Keratinocyte (primary cell): ENCODE data around the gene CYTH1.

Source experiments
- CTCF ChIP-seq, 3 experiments: IDR thresholded peaks in 1 of 3; conservative IDR thresholded peaks in 1 of 3; optimal IDR thresholded peaks in 1 of 3; 2 replicates in 2 of 3; 3 replicates in 1 of 3; pipeline versions ENCODE3 to v1.5.1; 2011; ENCODE audit warnings: low read length in 3 of 3, mild to moderate bottlenecking in 3 of 3, moderate library complexity in 2 of 3, control low read depth in 1 of 3, inconsistent platforms in 1 of 3; ENCODE audit not compliant: insufficient read depth in 2 of 3; ENCODE audit errors: extremely low read depth in 1 of 3
- EZH2 ChIP-seq: IDR thresholded peaks from one replicate; pipeline ENCODE4 v1.6.1; 2012; ENCODE audit warnings: inconsistent platforms, mild to moderate bottlenecking, low read length, moderate library complexity

DNA sequence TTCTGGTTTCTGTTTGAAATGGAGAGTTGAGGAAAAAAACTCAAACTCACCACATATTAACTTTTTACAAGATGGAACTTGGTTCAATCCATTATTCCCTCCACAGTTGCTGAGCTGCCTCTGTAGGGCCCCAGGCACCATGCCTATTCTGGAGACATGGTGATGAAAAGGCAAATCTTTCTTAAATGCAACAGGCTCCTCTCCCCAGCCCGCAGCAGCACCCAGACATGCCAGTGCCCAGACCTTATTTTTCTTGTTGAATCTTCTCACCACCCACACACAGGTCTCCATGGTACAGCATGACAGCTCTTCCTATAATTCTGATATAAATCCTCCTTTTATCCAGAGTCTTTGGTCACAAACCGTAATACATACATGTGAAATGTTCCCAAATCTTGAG lies 7.6 kb downstream of the CYTH1 start:
- no peak for TF ChIP-seq CTCF (optimal IDR thresholded peaks at IDR 0.05 in 1 of 3, IDR thresholded peaks at IDR 0.05 in 1 of 3, conservative IDR thresholded peaks at IDR 0.05 in 1 of 3; ENCODE audit: extremely low read depth in 1 of 3, insufficient read depth in 2 of 3, low read length in 3 of 3)
- no peak for TF ChIP-seq EZH2
